B cell (primary cell): ENCODE data around the gene LRBA. TPM values are rescaled to one million over a fixed set of nuclear protein-coding genes. Genes with fewer than 3 reads are reported as not detected.

Source experiments
- ATAC-seq: fragments of 200-7000 bp; cut with Tn5 transposase; one replicate; pipeline ENCODE4 v1.10.0; 2021; ENCODE audit warnings: low read depth, mild to moderate bottlenecking, moderate number of reproducible peaks, moderate library complexity
- CTCF ChIA-PET: fragments of 350-600 bp; sonication (Branson Sonifier 250); formaldehyde crosslinking; loops from one replicate; lab custom pipeline; 2021; ENCODE audit warnings: antibody characterized with exemption, inconsistent platforms; lab: Charles Lee
- POLR2A ChIA-PET: fragments of 350-600 bp; sonication (Branson Sonifier 250); formaldehyde crosslinking; loops from one replicate; lab custom pipeline; 2021; ENCODE audit warnings: antibody characterized with exemption; lab: Charles Lee
- DNase-seq: peaks from one replicate; pipeline ENCODE4 v3.0.0; 2013
- H2AFZ ChIP-seq: 2 replicates; pipeline ENCODE4 v1.6.1; 2012; ENCODE audit warnings: mild to moderate bottlenecking, low read depth, low read length; ENCODE audit not compliant: insufficient read depth, poor library complexity, severe bottlenecking
- H3K27ac ChIP-seq, 2 donors: 1 replicate in 1 of 2; 2 replicates in 1 of 2; pipeline ENCODE4 v1.5.1; 2012 to 2013; ENCODE audit warnings: low read length in 2 of 2, mild to moderate bottlenecking in 2 of 2, moderate library complexity in 1 of 2
- H3K27me3 ChIP-seq, 4 experiments: fragments of 200-600 bp in 1 of 4; sonication (generic) in 1 of 4; replicated peaks in 1 of 4; 1 replicate in 2 of 4; 2 replicates in 2 of 4; pipeline versions ENCODE4 v1.6.1 to v1.7.0; 2013 to 2016; ENCODE audit warnings: low read length in 3 of 4, mild to moderate bottlenecking in 2 of 4, mixed read lengths in 1 of 4, moderate library complexity in 1 of 4; ENCODE audit not compliant: insufficient read depth in 4 of 4, control insufficient read depth in 3 of 4; ENCODE audit errors: control extremely low read depth in 1 of 4
- H3K36me3 ChIP-seq, 2 experiments: replicated peaks in 1 of 2; 1 replicate in 1 of 2; 2 replicates in 1 of 2; pipeline versions ENCODE4 v1.6.1 to v1.7.1; 2013; ENCODE audit warnings: low read length in 1 of 2; ENCODE audit not compliant: insufficient read depth in 2 of 2, control insufficient read depth in 1 of 2; ENCODE audit errors: control extremely low read depth in 1 of 2, extremely low read depth in 1 of 2
- H3K4me1 ChIP-seq, 2 donors: fragments of 200-600 bp in 1 of 2; sonication (generic) in 1 of 2; 1 replicate in 1 of 2; 2 replicates in 1 of 2; pipeline versions ENCODE4 v1.5.1 to v1.6.1; 2013 to 2017; ENCODE audit warnings: low read length in 2 of 2; ENCODE audit not compliant: control insufficient read depth in 2 of 2, insufficient read depth in 2 of 2
- H3K4me2 ChIP-seq: replicated peaks from 2 replicates; pipeline ENCODE3; 2012; ENCODE audit warnings: mild to moderate bottlenecking, low read depth, low read length; ENCODE audit not compliant: poor library complexity, severe bottlenecking
- H3K4me3 ChIP-seq, 5 experiments: fragments of 200-600 bp in 1 of 5; sonication (generic) in 1 of 5; 1 replicate in 3 of 5; 2 replicates in 2 of 5; pipeline versions ENCODE4 v1.5.1 to v1.7.0; 2011 to 2016; ENCODE audit warnings: low read length in 4 of 5, mild to moderate bottlenecking in 4 of 5, low read depth in 2 of 5, control low read depth in 1 of 5, moderate library complexity in 1 of 5; ENCODE audit not compliant: insufficient read depth in 1 of 5; ENCODE audit errors: control extremely low read depth in 1 of 5, extremely low read depth in 1 of 5
- H3K79me2 ChIP-seq: fragments of 200-600 bp; sonication (generic); one replicate; pipeline ENCODE4 v1.6.0; 2016; ENCODE audit warnings: low read length; ENCODE audit not compliant: control insufficient read depth, insufficient read depth
- H3K9ac ChIP-seq: fragments of 200-600 bp; sonication (generic); 2 replicates; pipeline ENCODE4 v1.6.1; 2017; ENCODE audit warnings: mild to moderate bottlenecking, low read length, moderate library complexity
- H3K9me3 ChIP-seq, 3 donors: one replicate each; pipeline versions ENCODE4 v1.6.1 to v1.7.1; 2013; ENCODE audit warnings: low read length in 2 of 3; ENCODE audit not compliant: control insufficient read depth in 2 of 3, insufficient read depth in 1 of 3; ENCODE audit errors: control extremely low read depth in 1 of 3
- H4K20me1 ChIP-seq: 2 replicates; pipeline ENCODE4 v1.6.0; 2012; ENCODE audit warnings: mild to moderate bottlenecking, low read length; ENCODE audit not compliant: insufficient read depth, control insufficient read depth, poor library complexity, severe bottlenecking
- H3K27ac Mint-ChIP-seq: one replicate; pipeline ENCODE4 v1.8.0; 2021; ENCODE audit warnings: mixed read lengths
- H3K27me3 Mint-ChIP-seq: one replicate; pipeline ENCODE4 v1.8.0; 2021; ENCODE audit warnings: mixed read lengths
- H3K4me1 Mint-ChIP-seq: one replicate; pipeline ENCODE4 v1.8.0; 2021; ENCODE audit warnings: mixed read lengths
- H3K4me3 Mint-ChIP-seq: one replicate; pipeline ENCODE4 v1.8.0; 2021; ENCODE audit warnings: mixed read lengths
- H3K9me3 Mint-ChIP-seq: one replicate; pipeline ENCODE4 v1.8.0; 2022; ENCODE audit warnings: mixed read lengths; ENCODE audit not compliant: insufficient read depth
- EZH2 ChIP-seq: IDR thresholded peaks from 2 replicates; pipeline ENCODE4 v1.6.1; 2012; ENCODE audit warnings: borderline replicate concordance, low read depth, mild to moderate bottlenecking, moderate library complexity, low read length; ENCODE audit not compliant: insufficient read depth, poor library complexity, severe bottlenecking
- WGBS: methylation state at CpG from one replicate; pipeline ENCODE4 v1.1.5; 2013; ENCODE audit warnings: missing lambda C conversion rate; ENCODE audit not compliant: insufficient coverage; 5-methylcytosine and 5-hydroxymethylcytosine counted together
- intact Hi-C: fragments of 100-400 bp; cut with micrococcal nuclease; formaldehyde crosslinking; loops from one replicate; pipeline ENCODE4 v1.10.0; 2022
- polyA plus RNA-seq: library from polyadenylated mRNA; depleted of rRNA; stranded (reverse); fragments of >200 nt; gene quantifications from 2 replicates; pipeline ENCODE4 v1.2.3, GENCODE V29; 2012
- total RNA-seq, 2 donors: library from RNA; stranded (reverse); fragments of 120-200 nt in 1 of 2; gene quantifications; 1 replicate in 1 of 2; 2 replicates in 1 of 2; pipeline versions ENCODE4 v1.2.3 to v1.2.4, GENCODE V29; 2013 to 2022
- TF ChIP-seq, protein P1 (sequence below): fragments of 200-600 bp; IDR thresholded peaks from one replicate; pipeline ENCODE4 v1.8.0; 2022; ENCODE audit warnings: antibody characterized with exemption, mild to moderate bottlenecking

LRBA gene
- total and polyA plus RNA-seq, 2 donors (not counting 1 experiment from before 2014, with no cell fraction given), result 17.5 to 86.7 TPM

DNA sequence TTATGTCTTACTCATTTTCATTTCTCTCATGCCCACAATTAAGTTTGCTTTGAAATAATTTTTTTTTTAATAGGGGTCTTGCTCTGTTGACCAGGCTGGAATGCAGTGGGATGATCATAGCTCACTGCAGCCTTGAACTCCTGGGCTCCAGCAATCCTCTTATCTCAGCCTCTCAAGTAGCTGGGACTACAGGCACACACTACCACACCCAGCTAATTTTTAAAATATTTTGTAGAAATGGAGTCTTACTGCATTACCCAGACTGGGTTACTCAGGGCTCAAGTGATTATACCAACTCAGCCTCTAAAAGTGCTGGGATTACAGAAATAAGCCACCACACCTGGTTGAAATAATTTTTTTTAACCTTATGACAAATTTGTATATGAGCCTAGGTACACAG, 452.3 kb downstream of the LRBA start:
- peaks cover 0 to 4% of the 10 kb centered on the region in 2 experiments for H3K36me3 ChIP-seq

DNA sequence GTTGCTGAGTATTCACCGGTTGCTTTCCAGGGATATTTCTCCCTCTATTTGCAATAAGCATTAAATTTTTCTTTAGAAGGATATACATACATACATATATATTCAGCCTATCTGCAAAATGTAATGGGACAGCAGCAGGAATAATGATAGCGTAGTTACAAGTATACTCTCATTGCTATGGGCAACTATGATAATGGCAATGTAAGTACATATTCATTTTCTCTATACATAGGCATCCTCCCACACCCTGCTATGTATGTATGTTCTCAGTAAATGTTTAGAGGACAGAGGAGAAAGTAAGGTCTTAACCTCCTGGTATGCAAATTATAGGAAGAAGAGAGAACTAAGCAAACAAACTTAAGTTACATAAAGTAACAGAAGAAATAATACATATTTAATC, 452.8 kb downstream of the LRBA start:
- ATAC-seq, result no peak
- no peaks in the 10 kb centered on the region for H3K4me1 ChIP-seq
- H3K4me1 Mint-ChIP-seq, result no peaks in the 10 kb centered on the region
- no CpG with 5 or more reads among the region's 2 CpGs for WGBS
- no peak overlapping the region for H3K4me3 ChIP-seq
- H3K27ac Mint-ChIP-seq, result no peak overlapping the region
- no peaks in the 10 kb centered on the region for H3K9me3 Mint-ChIP-seq
- no peak overlapping the region for H3K9ac ChIP-seq
- no peaks in the 10 kb centered on the region for H3K79me2 ChIP-seq
- H4K20me1 ChIP-seq, result no peaks in the 10 kb centered on the region
- intact Hi-C loops, result no loop called here
- no peak overlapping the region for H3K4me3 Mint-ChIP-seq
- H3K36me3 ChIP-seq, result peaks cover 0 to 4% of the 10 kb centered on the region in 2 experiments
- DNase-seq, result no peak
- TF ChIP-seq, protein P1, sequence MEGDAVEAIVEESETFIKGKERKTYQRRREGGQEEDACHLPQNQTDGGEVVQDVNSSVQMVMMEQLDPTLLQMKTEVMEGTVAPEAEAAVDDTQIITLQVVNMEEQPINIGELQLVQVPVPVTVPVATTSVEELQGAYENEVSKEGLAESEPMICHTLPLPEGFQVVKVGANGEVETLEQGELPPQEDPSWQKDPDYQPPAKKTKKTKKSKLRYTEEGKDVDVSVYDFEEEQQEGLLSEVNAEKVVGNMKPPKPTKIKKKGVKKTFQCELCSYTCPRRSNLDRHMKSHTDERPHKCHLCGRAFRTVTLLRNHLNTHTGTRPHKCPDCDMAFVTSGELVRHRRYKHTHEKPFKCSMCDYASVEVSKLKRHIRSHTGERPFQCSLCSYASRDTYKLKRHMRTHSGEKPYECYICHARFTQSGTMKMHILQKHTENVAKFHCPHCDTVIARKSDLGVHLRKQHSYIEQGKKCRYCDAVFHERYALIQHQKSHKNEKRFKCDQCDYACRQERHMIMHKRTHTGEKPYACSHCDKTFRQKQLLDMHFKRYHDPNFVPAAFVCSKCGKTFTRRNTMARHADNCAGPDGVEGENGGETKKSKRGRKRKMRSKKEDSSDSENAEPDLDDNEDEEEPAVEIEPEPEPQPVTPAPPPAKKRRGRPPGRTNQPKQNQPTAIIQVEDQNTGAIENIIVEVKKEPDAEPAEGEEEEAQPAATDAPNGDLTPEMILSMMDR, result no peak
- TF ChIP-seq EZH2, result no peak
- H3K9me3 ChIP-seq, result peaks cover 0 to 6% (median 3%) of the 10 kb centered on the region in 3 donors
- H2AFZ ChIP-seq, result no peak overlapping the region
- H3K4me2 ChIP-seq, result no peak overlapping the region
- ChIA-PET POLR2A (no interaction called here), CTCF (no interaction called here)
- no peaks in the 10 kb centered on the region for H3K27me3 ChIP-seq
- no peak overlapping the region for H3K27ac ChIP-seq
- H3K27me3 Mint-ChIP-seq, result no peaks in the 10 kb centered on the region

More for the DNA sequence above, 452.3 kb downstream of the LRBA start:
- DNase-seq (no peak), ATAC-seq (no peak)
- Histone ChIP-seq H3K4me2 (no peak overlapping the region), H2AFZ (no peak overlapping the region), H3K79me2 (no peaks in the 10 kb centered on the region), H3K9me3 (peaks cover 0 to 6% (median 3%) of the 10 kb centered on the region in 3 donors), H3K4me3 (no peak overlapping the region), H4K20me1 (no peaks in the 10 kb centered on the region), H3K9ac (no peak overlapping the region), H3K27ac (no peak overlapping the region), H3K4me1 (no peaks in the 10 kb centered on the region), H3K27me3 (no peaks in the 10 kb centered on the region)
- intact Hi-C loops, result no loop called here
- Mint-ChIP-seq H3K4me1 (no peaks in the 10 kb centered on the region), H3K27ac (no peak overlapping the region), H3K27me3 (no peaks in the 10 kb centered on the region), H3K4me3 (no peak overlapping the region), H3K9me3 (no peaks in the 10 kb centered on the region)
- TF ChIP-seq EZH2, result no peak
- TF ChIP-seq, protein P1, result no peak
- CTCF ChIA-PET, result no interaction called here
- POLR2A ChIA-PET, result no interaction called here
